Measurements from ENCODE around the gene RXRG.

The RXRG gene

GRCh38 chr1:165444897-165445370 lies at the start of gene RXRG:
TSS of gene RXRG (minus strand) at chr1:165445126. CDS start at chr1:165444893, 233 bp downstream.
- no peak within 1 kb of the TSS for H3K4me3 ChIP-seq (replicated peaks in 1 of 2; ENCODE audit: low read depth in 2 of 2, low read length in 2 of 2)
- TF ChIP-seq, protein P1, sequence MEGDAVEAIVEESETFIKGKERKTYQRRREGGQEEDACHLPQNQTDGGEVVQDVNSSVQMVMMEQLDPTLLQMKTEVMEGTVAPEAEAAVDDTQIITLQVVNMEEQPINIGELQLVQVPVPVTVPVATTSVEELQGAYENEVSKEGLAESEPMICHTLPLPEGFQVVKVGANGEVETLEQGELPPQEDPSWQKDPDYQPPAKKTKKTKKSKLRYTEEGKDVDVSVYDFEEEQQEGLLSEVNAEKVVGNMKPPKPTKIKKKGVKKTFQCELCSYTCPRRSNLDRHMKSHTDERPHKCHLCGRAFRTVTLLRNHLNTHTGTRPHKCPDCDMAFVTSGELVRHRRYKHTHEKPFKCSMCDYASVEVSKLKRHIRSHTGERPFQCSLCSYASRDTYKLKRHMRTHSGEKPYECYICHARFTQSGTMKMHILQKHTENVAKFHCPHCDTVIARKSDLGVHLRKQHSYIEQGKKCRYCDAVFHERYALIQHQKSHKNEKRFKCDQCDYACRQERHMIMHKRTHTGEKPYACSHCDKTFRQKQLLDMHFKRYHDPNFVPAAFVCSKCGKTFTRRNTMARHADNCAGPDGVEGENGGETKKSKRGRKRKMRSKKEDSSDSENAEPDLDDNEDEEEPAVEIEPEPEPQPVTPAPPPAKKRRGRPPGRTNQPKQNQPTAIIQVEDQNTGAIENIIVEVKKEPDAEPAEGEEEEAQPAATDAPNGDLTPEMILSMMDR (IDR thresholded peaks at IDR 0.05; ENCODE audit: low read depth, low read length) = no peak
- peak; percentile 3 to 7 for DNase-seq (ENCODE audit: low read depth in 2 of 2)

DNA sequence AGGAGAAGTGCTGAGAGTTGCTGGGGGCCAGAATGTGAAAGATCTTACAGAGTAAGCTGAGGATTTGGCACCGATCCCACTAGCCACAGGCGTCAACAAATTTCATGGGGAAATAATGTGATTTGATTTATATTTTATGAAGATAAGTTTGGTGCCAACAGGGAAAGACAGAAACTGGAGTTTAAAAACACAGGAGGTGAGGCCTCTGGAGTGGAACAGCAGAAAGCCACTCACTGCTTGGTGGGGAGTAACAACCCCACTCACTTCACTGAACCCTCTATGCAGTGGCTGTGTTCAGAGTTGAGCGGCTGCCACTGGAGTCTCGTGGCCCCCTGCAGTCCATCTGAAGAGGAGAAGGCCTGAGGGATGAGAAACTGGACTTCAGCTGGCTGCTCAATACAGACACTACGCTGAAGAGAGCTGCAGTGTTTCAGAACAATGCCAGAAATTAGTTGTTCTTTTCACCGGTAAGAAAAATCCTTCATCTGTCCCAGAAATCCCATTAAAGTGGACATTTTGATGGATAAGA lies 48.0 kb upstream of the RXRG start:
- TF ChIP-seq, protein P1 (IDR thresholded peaks at IDR 0.05; ENCODE audit: low read depth, low read length) = no peak
- no peak for DNase-seq (ENCODE audit: low read depth in 2 of 2)
- no peak overlapping the region for H3K4me3 ChIP-seq (replicated peaks in 1 of 2; ENCODE audit: low read depth in 2 of 2, low read length in 2 of 2)

GRCh38 chr1:165490175-165490574 lies 45.2 kb upstream of the RXRG start:
- peak in 1 of 2 donors; percentile 4 for DNase-seq (ENCODE audit: low read depth in 2 of 2)
- TF ChIP-seq, protein P1 (IDR thresholded peaks at IDR 0.05; ENCODE audit: low read depth, low read length) = no peak
- no peak overlapping the region for H3K4me3 ChIP-seq (replicated peaks in 1 of 2; ENCODE audit: low read depth in 2 of 2, low read length in 2 of 2)

DNA sequence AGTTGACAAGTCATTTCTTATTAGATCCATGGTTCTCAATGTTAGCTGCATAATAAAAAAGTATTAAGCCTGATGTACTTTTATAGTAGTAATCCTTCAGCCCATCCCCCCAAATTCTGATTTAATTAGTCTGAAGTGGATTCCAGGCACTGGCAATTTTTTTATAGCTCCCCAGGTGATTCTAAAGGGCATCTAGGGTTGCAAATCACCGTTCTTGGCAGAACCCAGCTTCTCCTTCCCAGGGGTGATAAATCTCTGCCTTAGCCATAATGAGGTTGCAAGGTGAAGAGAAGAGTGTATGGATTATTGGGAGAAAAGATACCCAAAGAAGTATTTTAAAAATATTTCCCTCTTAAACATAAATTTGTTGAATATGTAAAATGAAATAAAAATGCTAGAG lies 43.0 kb upstream of the RXRG start:
- TF ChIP-seq, protein P1 (IDR thresholded peaks at IDR 0.05; ENCODE audit: low read depth, low read length) = no peak
- no peak for DNase-seq (ENCODE audit: low read depth in 2 of 2)
- H3K4me3 ChIP-seq (replicated peaks in 1 of 2; ENCODE audit: low read depth in 2 of 2, low read length in 2 of 2) = no peak overlapping the region

DNA sequence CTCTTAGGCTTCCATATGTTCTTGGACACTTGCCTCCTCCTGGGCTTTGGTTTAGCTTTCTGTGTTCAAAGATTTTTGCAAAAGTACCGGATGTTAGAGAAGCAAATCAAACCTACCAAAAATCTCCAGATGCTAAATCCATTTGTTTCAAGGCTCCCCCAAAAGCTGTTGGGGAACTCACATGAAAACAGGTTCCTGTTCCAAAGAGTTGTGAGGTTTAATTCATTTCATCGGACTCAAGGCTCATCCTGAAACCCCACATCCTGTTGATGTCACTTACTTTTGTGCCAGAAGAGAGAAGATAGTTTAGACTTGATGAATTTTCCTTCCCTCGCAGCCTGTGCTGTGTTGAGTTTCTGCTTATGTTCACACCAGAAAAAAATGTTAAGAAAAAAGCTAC lies 41.7 kb upstream of the RXRG start:
- no peak for DNase-seq (ENCODE audit: low read depth in 2 of 2)
- TF ChIP-seq, protein P1 (IDR thresholded peaks at IDR 0.05; ENCODE audit: low read depth, low read length) = no peak

DNA sequence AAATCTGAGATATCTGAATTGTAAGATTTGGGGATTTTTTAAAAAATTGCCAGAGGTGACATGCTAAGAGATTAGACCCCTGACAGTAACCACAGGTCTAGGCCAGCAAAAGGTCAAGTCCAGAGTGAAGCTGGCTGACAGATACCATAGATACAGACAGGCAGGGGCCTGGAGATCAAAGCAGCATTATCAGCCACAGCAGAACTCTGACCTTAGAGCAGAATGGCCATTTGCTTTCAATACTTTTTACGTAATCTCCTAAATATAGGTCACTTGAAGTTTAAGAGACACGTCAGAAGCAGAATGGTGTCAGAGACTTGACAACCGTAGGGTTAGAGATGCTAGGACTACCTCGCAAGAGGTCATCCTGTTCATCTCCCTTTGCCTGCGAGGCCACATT lies 40.8 kb upstream of the RXRG start:
- H3K4me3 ChIP-seq (replicated peaks in 1 of 2; ENCODE audit: low read depth in 2 of 2, low read length in 2 of 2) = no peak overlapping the region
- no peak for DNase-seq (ENCODE audit: low read depth in 2 of 2)
- TF ChIP-seq, protein P1 (IDR thresholded peaks at IDR 0.05; ENCODE audit: low read depth, low read length) = no peak

More for the DNA sequence above, 41.7 kb upstream of the RXRG start:
- no peak overlapping the region for H3K4me3 ChIP-seq (replicated peaks in 1 of 2; ENCODE audit: low read depth in 2 of 2, low read length in 2 of 2)

- H3K4me3 ChIP-seq (replicated peaks in 1 of 2; ENCODE audit: low read depth in 2 of 2, low read length in 2 of 2) = no peak overlapping the region
- TF ChIP-seq, protein P1 (IDR thresholded peaks at IDR 0.05; ENCODE audit: low read depth, low read length) = no peak
- no peak for DNase-seq (ENCODE audit: low read depth in 2 of 2)
Measured at GRCh38 chr1:165484532-165484931, 39.6 kb upstream of the RXRG start.

Measured in cardiac fibroblast (primary cell).